NCI-H2107 treated with DMSO at 0.1 percent for 48 hours (cell line): Measurements from ENCODE around the gene WDR41.
"Not testable (repeated sequence)": the region's sequence is repeated elsewhere in the genome, so short reads cannot be mapped to it uniquely, and the experiment has no call there.

ENCODE experiments used
- DNase-seq: peaks from one replicate; lab custom pipeline; 2025; ENCODE audit not compliant: unreplicated experiment; lab: John Stamatoyannopoulos, UW

Gene WDR41

DNA sequence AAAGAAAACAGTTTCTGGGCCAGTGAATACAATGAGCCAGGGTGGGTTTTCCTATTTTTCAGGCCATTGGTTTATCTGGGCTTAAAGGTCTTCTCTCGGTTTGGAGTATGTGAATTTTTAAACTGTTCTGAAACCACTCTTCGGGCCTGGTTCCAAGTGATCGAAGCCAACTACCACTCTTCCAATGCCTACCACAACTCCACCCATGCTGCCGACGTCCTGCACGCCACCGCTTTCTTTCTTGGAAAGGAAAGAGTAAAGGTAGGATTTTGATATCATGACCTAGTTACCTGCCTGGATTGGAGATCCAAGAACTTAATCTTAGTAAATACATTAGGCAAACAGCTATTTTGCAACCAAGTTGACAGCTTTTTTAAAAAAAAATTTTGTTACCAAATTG lies 79.1 kb downstream of the WDR41 start:
- no peak for DNase-seq

DNA sequence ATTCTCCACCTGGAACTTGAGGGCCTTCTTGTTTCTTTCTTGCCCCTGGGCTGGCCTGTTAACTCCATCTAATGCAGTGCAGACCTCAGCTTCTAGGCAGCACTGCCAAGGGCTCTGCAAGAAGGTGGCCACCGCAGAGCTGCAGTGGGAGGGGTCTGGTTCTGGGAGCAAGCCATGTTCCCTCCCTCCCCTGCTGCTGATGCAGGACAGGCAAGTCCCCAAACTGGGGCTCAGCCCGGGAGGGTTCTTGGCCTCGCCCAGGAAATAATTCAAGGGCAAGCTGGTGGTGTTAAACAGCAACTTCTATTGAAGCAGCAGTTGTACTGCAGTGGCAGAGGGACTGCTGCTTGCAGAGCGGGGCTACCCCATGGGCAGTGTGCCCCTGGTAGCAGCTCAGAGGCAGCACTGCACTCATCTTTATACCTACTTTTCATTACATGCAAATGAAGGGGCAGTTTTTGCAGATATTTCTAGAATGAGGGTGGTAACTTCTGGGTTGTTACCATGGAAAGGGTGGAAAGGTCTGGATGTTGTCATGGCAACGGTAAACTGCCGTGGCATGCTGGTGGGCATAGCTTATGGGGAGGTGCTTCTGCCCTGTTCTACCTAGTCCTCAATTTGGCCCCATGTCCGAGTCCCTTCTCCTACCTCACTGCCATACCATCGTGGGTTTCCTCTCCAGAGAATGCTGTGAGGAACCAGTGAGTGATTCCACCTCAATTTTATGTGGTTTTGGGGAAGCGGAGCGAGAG lies 82.1 kb downstream of the WDR41 start:
- no peak for DNase-seq

DNA sequence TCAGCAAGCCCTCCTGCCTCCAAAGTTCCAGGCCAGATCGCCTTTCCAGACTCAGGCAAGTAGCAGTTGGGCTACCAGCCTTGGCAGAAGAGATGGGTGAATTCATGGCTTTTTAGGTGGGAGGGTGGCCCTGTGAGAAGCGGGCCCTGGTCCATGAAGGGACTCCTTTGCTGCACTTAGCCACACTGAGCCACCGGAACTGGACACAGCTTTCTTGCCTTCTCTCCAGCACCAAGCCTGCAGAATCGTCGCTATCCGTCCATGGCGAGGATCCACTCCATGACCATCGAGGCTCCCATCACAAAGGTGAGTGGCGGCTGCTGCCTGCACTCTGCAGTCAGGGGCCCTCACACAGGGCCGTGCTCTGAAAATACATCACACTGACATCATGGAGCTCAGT lies 85.0 kb downstream of the WDR41 start:
- no peak for DNase-seq

DNA sequence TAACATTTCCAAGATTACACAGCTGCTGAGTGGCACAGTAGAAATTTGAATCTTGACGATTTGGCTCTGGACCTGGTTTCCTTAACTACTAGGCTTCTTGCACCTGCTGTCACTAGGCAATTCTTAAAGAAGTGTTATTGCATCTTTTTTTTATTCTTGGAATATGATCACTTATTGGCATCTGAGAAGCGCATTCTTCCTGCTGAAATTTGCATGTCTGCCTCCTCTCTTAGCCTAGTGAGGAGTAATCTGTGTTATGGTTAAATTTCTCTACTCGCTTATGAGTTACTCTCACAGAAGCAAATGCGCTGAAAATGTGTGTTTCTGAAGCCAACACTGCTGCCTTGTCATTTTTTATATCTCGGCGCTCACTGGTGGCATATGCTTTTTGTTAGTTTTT lies 89.3 kb downstream of the WDR41 start:
- DNase-seq: no peak

DNA sequence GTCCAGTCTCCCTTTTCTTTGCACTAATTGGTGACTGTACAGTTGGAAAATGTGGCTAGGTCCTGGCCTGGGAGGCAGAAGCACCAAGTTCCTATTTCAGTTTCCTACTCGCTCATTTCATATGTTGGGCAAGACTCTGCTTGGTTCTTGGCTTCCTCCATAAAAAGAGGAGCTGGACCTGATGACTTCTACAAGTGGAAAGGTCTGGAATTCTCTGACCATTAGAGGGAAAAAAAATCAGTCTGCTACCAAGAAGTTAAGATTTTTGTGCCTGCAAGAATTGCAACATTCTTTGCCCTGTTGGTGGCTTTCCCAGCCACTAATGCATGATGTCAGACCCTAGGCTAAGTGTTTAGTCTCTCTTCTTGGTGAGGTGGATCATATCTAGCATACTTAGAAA lies 91.5 kb downstream of the WDR41 start:
- no peak for DNase-seq

DNA sequence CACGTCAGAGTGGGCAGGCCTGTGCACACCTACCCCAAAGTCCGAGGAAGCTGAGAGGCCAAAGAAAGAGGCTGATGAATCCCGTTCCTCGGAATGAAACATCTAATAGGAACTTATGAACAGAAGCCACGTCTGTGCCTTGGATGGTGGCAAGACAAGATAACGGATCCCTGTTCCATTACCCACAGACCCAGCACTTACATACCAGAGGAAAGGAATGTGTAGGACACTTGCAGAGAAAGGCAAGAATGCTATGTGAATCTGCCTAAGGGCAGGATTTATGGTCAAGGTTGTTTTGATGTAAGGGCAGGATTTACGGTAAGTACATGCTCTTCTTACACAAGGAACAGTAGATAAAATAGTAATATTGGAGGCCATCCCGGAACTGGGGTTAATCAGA lies 93.2 kb downstream of the WDR41 start:
- no peak for DNase-seq

DNA sequence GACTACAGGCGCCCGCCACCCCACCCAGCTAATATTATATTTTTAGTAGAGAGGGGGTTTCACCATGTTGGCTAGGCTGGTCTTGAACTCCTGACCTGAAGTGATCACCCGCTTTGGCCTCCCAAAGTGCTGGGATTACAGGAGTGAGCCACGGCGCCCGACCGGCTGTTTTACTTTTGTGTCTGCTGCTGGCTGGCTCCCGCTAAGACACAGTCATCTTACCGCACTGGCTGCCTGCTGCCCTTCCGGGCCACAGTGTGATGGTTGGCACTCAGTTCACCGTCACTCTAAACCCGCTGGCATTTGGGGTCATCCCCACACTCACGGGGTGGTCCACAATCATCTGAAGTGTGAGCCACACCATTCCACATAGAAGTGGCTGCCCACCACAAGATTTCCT lies 93.7 kb downstream of the WDR41 start:
- DNase-seq: no peak

DNA sequence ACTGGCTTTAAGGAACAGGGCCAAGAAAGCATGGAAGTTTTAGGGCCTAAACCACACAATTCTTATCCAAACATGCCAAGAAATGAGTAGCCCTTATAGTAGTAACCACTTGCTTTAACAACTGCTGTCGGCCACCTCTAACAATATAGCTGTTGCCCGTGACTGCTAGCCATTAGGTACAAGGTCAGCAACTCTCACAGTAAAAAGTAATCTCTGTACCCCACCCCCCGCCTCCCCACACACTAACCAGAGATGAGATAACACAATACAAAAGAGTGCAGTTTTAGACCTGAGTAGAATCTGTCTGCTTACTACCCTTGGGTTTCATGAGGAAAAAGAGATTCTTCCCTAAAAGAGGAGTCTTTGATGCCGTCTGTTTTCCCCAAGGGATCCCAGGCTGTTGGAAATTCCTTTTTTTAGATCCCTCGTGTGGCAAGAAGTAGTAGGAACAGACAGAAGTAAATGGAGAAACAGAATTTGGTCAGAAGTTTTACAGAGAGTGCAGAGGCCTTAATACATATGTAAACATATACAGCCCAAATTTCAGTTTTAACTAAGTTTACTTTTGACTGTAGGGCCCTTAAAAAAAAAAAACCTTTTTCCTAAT lies 94.3 kb downstream of the WDR41 start:
- DNase-seq: no peak

DNA sequence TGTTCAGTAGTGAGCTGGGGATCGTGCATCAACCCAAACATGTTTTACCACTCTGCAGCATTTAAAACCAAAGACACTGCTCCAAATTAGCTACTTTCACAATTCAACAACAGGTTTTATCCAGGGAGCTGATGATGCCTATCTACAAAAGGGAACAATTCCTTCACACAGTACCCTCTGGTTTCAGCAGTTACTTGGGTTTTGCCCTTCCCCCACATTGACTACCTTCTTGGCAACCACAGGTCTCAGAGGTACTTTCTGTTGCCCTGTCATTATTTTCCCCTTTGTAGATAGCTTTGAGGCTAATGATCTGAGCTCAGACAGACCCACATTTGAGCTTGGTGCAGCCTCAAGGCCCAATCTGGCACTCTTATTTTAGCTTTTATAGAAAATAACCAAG lies 96.1 kb downstream of the WDR41 start:
- DNase-seq: no peak

DNA sequence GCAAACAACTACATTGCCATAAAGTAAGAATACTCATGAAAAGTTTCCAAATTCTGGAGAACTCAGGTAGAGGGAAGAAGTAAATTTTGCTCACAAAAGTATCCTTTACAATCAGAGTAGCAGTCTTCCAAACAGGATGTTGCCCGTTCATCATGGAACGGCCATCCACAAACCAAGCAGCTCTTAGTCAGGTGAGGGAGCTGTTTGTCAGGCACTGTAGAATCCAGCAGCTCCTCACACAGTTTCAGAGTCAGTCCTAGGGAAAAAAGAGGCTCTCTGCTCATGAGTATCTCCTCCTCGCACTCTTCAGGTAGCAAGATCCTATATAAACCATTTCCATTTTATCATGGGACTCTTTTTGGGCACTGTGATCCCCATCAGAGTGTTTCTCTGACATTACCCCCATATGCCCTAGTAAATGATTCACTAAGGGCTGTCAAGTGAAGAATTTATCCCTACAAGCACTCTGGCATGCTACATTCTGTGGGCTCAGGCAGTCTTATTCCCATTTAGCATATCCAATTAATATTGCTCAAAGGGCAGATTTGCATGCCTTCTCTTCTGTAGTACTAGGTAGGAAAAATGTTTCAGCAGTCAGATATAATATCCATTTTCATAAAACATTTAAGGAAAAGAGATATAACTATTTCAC lies 97.9 kb downstream of the WDR41 start:
- DNase-seq: no peak

DNA sequence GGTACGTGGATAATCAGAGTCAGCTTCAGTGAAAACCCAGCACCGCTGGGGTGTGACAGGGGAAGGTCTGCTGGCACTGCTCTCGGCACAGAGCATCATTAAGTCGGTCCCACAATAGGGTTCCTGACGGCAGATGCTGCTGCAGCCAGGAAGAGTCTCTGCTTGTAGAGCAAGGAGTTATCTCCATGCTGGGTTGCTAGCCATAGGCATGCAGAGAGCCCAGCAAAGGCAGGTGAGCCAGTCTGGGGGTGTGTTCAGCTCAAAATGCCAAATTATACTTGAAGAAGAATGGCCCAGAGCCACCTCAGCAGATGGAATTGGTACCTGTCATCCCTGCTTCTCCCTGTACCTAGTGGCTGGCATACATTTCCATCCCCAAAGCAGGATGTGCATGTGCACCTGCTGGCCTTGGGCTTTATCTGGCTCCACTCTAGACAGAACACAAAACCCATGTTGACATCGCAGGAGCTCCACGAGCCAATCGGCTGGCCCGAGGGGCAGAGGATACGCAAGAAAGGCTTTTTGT lies 100.8 kb downstream of the WDR41 start:
- no peak for DNase-seq

DNA sequence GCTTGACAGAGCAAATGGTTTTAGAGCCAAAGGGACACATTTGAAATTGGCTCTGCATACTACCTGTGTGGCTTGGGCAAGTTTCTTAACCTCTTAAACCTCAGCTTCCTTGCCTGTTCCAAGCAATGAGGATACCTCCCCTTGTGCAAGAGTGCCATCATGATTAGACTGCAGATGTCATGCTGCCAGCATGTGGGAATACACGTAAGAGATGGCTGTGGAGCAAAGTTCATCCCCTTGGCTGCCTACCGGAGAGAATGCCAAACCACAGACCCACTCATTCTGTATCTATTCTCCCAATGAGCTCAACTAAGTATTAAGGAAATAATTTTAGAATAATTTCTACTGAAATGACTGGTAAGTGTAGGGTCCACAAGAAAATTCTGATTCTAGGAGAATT lies 101.3 kb downstream of the WDR41 start:
- DNase-seq: no peak

DNA sequence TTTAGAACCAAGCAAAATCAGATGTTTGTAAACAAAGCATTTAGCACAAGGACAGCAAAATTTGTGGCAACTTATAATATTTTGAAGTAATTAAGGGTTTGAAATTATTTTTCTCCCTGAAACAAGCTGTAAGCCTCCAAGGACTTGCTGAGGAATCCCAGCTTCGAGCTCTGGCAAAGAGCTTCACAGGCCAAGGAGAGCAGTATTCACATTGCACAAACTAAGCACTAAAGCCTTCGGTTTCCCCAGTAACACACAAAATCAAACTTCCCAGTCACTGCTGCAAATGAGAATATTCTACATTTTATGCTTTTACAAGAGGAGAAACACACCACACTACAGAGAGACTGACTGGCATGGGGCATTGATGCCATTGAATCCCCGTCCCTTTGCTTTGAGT lies 101.9 kb downstream of the WDR41 start:
- DNase-seq: no peak

DNA sequence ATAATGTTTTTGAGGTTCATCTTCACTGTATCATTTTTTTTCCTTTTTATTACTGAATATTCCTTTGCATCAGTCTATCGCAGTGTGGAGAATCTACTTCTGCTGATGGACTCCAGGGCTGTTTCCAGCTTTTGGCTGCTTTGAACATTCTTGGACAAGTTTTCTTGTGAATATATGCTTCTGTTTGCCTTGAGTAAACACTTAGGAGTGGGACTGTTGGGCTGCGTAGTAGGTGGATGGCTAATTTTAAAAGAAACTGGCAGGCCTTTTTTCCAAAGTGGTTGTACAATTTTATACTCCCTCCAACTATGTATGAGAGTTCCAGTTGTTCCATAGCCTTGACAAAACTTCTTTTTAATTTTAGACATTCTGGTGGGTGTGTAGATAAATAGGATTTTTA lies 102.4 kb downstream of the WDR41 start:
- DNase-seq: no peak

DNA sequence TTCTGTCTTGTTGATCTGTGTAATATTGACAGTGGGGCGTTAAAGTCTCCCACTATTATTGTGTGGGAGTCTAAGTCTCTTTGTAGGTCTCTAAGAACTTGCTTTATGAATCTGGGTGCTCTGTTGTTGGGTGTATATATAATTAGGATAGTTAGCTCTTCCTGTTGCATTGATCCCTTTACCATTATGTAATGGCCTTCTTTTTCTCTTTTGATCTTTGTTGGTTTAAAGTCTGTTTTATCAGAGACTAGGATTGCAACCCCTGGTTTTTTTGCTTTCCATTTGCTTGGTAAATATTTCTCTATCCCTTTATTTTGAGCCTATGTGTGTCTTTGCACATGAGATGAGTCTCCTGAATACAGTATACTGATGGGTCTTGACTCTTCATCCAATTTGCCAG lies 105.8 kb downstream of the WDR41 start:
- not testable (repeated sequence) for DNase-seq

DNA sequence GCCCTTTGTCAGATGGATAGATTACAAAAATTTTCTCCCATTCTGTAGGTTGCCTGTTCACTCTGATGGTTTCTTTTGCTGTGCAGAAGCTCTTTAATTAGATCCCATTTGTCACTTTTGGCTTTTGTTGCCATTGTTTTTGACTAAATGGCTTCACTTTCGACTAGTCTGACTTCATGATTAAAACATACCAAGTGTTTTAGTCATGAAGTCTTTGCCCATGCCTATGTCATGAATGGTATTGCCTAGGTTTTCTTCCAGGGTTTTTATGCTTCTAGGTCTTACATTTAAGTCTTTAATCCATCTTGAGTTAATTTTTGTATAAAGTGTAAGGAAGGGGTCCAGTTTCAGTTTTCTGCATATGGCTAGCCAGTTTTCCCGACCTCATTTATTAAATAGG lies 108.8 kb downstream of the WDR41 start:
- not testable (repeated sequence) for DNase-seq
